HepG2 (cell line): ENCODE results near the gene TENT4B. TPM values are rescaled to one million over a fixed set of nuclear protein-coding genes. Genes with fewer than 3 reads are reported as not detected.

Experiments
- EHMT2 ChIP-seq: fragments of 200-600 bp; sonication (generic); IDR thresholded peaks from 2 replicates; pipeline ENCODE4 v1.7.0; 2017; ENCODE audit warnings: antibody characterized with exemption, low read depth, low read length, borderline replicate concordance
- GPN1 ChIP-seq: sonication (generic); formaldehyde crosslinking; IDR thresholded peaks from 2 replicates; pipeline ENCODE4 v1.5.1; 2020; ENCODE audit warnings: missing genetic modification reagents, borderline replicate concordance
- GTF2F1 ChIP-seq: fragments of 150-350 bp; IDR thresholded peaks from 2 replicates; pipeline ENCODE4 v1.6.1; 2014; ENCODE audit warnings: low read length
- HNF4A ChIP-seq: sonication (generic); formaldehyde crosslinking; IDR thresholded peaks from 2 replicates; pipeline ENCODE4 v1.4.0; 2020; ENCODE audit warnings: missing genetic modification reagents
- HOXD1 ChIP-seq: sonication (generic); formaldehyde crosslinking; IDR thresholded peaks from 2 replicates; pipeline ENCODE4 v1.5.0; 2020; ENCODE audit warnings: missing genetic modification reagents
- KAT7 ChIP-seq: IDR thresholded peaks from 2 replicates; pipeline ENCODE4 v1.6.1; 2018; ENCODE audit warnings: borderline replicate concordance, missing compliant biosample characterization
- KMT2B ChIP-seq: IDR thresholded peaks from 2 replicates; pipeline ENCODE4 v1.6.1; 2016; ENCODE audit warnings: missing genetic modification reagents, missing compliant biosample characterization
- MIXL1 ChIP-seq: IDR thresholded peaks from 2 replicates; pipeline ENCODE4 v1.6.1; 2016
- MTF1 ChIP-seq: sonication (generic); formaldehyde crosslinking; IDR thresholded peaks from 2 replicates; pipeline ENCODE4 v1.5.0; 2020; ENCODE audit warnings: missing genetic modification reagents
- RCOR2 ChIP-seq: IDR thresholded peaks from 2 replicates; pipeline ENCODE4 v1.6.1; 2016; ENCODE audit warnings: missing biosample characterization, missing genetic modification reagents
- SOX13 ChIP-seq, 3 experiments: fragments of 450-650 bp in 1 of 3; sonication (generic) in 1 of 3; formaldehyde crosslinking in 1 of 3; IDR thresholded peaks in 2 of 3; conservative IDR thresholded peaks in 1 of 3; 2 replicates each; pipeline versions ENCODE4 v1.5.0 to v1.6.1; 2016 to 2020; ENCODE audit warnings: antibody characterized with exemption in 1 of 3, mild to moderate bottlenecking in 1 of 3, missing compliant biosample characterization in 1 of 3, missing genetic modification reagents in 1 of 3, moderate library complexity in 1 of 3
- SRY ChIP-seq: sonication (generic); formaldehyde crosslinking; IDR thresholded peaks from 2 replicates; pipeline ENCODE4 v1.8.0; 2022; ENCODE audit warnings: mild to moderate bottlenecking, missing genetic modification reagents
- TAF1 ChIP-seq: sonication (generic); formaldehyde crosslinking; IDR thresholded peaks from 2 replicates; pipeline ENCODE4 v1.4.0; 2020; ENCODE audit warnings: missing genetic modification reagents
- ZNF331 ChIP-seq: sonication (generic); formaldehyde crosslinking; IDR thresholded peaks from 2 replicates; pipeline ENCODE4 v1.4.0; 2020; ENCODE audit warnings: missing genetic modification reagents
- ZNF446 ChIP-seq: sonication (generic); formaldehyde crosslinking; IDR thresholded peaks from 2 replicates; pipeline ENCODE4 v1.5.0; 2020; ENCODE audit warnings: mild to moderate bottlenecking, missing genetic modification reagents
- ZNF605 ChIP-seq: sonication (generic); formaldehyde crosslinking; IDR thresholded peaks from 2 replicates; pipeline ENCODE4 v1.8.0; 2022; ENCODE audit warnings: mild to moderate bottlenecking, missing genetic modification reagents
- ZNF724P ChIP-seq: sonication (generic); formaldehyde crosslinking; IDR thresholded peaks from 2 replicates; pipeline ENCODE4 v1.8.0; 2022; ENCODE audit warnings: missing genetic modification reagents, borderline replicate concordance
- polyA plus RNA-seq, 8 experiments: library from polyadenylated mRNA; depleted of rRNA in 3 of 8; stranded (reverse) in 7 of 8; unstranded in 1 of 8; fragments of >200 nt; fragmentation: Illumina TruSeq in 4 of 8; extraction: Trizol in 4 of 8; gene quantifications; 2 replicates each; pipeline versions ENCODE4 v1.2.1 to v1.2.3, GENCODE V29; 2011 to 2016; ENCODE audit warnings: low read depth in 4 of 8, missing spikeins in 1 of 8, mixed read lengths in 1 of 8; ENCODE audit not compliant: insufficient read depth in 1 of 8
- total RNA-seq, 5 experiments: library from RNA; depleted of rRNA; stranded (reverse); fragments of >200 nt; fragmentation: Illumina TruSeq; extraction: Trizol; gene quantifications; 2 replicates each; pipeline ENCODE4 v1.2.3, GENCODE V29; 2016; ENCODE audit warnings: low read depth in 1 of 5
- TF ChIP-seq, protein P1 (sequence below), 2 experiments: sonication (generic) in 1 of 2; formaldehyde crosslinking in 1 of 2; IDR thresholded peaks; 2 replicates each; pipeline versions ENCODE4 v1.5.1 to v1.6.1; 2011 to 2020; ENCODE audit warnings: borderline replicate concordance in 1 of 2, low read depth in 1 of 2, low read length in 1 of 2, mild to moderate bottlenecking in 1 of 2, missing genetic modification reagents in 1 of 2, moderate library complexity in 1 of 2
- TF ChIP-seq, protein P2 (sequence below): sonication (generic); formaldehyde crosslinking; IDR thresholded peaks from 2 replicates; pipeline ENCODE4 v1.4.0; 2020; ENCODE audit warnings: missing genetic modification reagents
- TF ChIP-seq, protein P3 (sequence below): sonication (generic); formaldehyde crosslinking; IDR thresholded peaks from 2 replicates; pipeline ENCODE4 v1.4.0; 2020; ENCODE audit warnings: mild to moderate bottlenecking, low read depth, missing genetic modification reagents
- TF ChIP-seq, protein P4 (sequence below): sonication (generic); formaldehyde crosslinking; IDR thresholded peaks from 2 replicates; pipeline ENCODE4 v1.5.1; 2020; ENCODE audit warnings: missing genetic modification reagents, mild to moderate bottlenecking, borderline replicate concordance
- TF ChIP-seq, protein P5 (sequence below): sonication (generic); formaldehyde crosslinking; IDR thresholded peaks from 2 replicates; pipeline ENCODE4 v1.8.0; 2022; ENCODE audit warnings: missing genetic modification reagents, mild to moderate bottlenecking, borderline replicate concordance

Gene TENT4B
- total and polyA plus RNA-seq, 2 of the 13 experiments (the other 11 are each of a cell fraction or from before 2014, with no cell fraction given): 15.0 to 32.8 TPM

DNA sequence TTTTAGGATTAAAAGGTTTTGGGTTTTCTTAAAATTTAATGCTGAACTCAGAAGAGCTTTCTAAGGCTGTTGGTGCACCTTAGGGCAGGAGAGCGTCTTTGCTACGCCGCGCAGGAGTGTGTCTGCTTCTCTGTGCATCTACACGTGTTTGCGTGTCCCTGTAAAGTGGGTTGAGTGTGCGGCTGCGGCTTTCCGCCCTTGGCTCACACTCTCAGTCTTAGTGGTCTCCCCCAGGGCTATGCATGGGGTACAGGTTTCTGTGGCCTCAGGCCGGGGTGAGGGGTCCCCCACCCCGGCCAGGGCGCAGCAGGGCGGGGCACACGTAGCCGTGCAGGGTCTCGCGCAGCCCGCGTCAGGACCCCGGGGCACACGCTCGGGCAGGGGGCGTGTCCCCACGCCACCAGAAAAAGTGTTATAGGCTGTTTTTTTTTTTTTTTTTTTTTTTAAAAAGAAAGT lies 727 bp upstream of the TENT4B start (continued):
- TF ChIP-seq MTF1 (CRISPR knock-in tag) (no peak), ZNF331 (no peak), GPN1 (CRISPR knock-in tag) (no peak), HOXD1 (CRISPR knock-in tag) (no peak), SOX13 (IDR thresholded peaks at IDR 0.05) (no peak), SOX13 (CRISPR knock-in tag; conservative IDR thresholded peaks at IDR 0.05 in 1 of 2, IDR thresholded peaks at IDR 0.05 in 1 of 2) (no peak), GTF2F1 (no peak), EHMT2 (no peak), MIXL1 (CRISPR knock-in tag) (no peak), ZNF605 (CRISPR knock-in tag) (peak; percentile 85), SRY (CRISPR knock-in tag) (no peak), KMT2B (CRISPR knock-in tag) (no peak), ZNF446 (CRISPR knock-in tag) (no peak), HNF4A (CRISPR knock-in tag) (0 out of 2 replicates have a peak, but pooled peaks have one; percentile 4), KAT7 (CRISPR knock-in tag) (peak; percentile 32; the same call in 1 of the 2 replicates), RCOR2 (CRISPR knock-in tag) (no peak), TAF1 (peak; percentile 41; the same call in 1 of the 2 replicates), ZNF724P (CRISPR knock-in tag) (no peak)
- TF ChIP-seq, protein P1, sequence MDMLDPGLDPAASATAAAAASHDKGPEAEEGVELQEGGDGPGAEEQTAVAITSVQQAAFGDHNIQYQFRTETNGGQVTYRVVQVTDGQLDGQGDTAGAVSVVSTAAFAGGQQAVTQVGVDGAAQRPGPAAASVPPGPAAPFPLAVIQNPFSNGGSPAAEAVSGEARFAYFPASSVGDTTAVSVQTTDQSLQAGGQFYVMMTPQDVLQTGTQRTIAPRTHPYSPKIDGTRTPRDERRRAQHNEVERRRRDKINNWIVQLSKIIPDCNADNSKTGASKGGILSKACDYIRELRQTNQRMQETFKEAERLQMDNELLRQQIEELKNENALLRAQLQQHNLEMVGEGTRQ (IDR thresholded peaks at IDR 0.05; ENCODE audit: low read depth, low read length): no peak
- TF ChIP-seq, protein P1 (CRISPR knock-in tag; IDR thresholded peaks at IDR 0.05; ENCODE audit: borderline replicate concordance): no peak
- TF ChIP-seq, protein P2, sequence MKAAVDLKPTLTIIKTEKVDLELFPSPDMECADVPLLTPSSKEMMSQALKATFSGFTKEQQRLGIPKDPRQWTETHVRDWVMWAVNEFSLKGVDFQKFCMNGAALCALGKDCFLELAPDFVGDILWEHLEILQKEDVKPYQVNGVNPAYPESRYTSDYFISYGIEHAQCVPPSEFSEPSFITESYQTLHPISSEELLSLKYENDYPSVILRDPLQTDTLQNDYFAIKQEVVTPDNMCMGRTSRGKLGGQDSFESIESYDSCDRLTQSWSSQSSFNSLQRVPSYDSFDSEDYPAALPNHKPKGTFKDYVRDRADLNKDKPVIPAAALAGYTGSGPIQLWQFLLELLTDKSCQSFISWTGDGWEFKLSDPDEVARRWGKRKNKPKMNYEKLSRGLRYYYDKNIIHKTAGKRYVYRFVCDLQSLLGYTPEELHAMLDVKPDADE (CRISPR knock-in tag): no peak
- TF ChIP-seq, protein P3, sequence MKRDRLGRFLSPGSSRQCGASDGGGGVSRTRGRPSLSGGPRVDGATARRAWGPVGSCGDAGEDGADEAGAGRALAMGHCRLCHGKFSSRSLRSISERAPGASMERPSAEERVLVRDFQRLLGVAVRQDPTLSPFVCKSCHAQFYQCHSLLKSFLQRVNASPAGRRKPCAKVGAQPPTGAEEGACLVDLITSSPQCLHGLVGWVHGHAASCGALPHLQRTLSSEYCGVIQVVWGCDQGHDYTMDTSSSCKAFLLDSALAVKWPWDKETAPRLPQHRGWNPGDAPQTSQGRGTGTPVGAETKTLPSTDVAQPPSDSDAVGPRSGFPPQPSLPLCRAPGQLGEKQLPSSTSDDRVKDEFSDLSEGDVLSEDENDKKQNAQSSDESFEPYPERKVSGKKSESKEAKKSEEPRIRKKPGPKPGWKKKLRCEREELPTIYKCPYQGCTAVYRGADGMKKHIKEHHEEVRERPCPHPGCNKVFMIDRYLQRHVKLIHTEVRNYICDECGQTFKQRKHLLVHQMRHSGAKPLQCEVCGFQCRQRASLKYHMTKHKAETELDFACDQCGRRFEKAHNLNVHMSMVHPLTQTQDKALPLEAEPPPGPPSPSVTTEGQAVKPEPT (CRISPR knock-in tag): no peak; the same call in 1 of the 2 replicates
- TF ChIP-seq, protein P4, sequence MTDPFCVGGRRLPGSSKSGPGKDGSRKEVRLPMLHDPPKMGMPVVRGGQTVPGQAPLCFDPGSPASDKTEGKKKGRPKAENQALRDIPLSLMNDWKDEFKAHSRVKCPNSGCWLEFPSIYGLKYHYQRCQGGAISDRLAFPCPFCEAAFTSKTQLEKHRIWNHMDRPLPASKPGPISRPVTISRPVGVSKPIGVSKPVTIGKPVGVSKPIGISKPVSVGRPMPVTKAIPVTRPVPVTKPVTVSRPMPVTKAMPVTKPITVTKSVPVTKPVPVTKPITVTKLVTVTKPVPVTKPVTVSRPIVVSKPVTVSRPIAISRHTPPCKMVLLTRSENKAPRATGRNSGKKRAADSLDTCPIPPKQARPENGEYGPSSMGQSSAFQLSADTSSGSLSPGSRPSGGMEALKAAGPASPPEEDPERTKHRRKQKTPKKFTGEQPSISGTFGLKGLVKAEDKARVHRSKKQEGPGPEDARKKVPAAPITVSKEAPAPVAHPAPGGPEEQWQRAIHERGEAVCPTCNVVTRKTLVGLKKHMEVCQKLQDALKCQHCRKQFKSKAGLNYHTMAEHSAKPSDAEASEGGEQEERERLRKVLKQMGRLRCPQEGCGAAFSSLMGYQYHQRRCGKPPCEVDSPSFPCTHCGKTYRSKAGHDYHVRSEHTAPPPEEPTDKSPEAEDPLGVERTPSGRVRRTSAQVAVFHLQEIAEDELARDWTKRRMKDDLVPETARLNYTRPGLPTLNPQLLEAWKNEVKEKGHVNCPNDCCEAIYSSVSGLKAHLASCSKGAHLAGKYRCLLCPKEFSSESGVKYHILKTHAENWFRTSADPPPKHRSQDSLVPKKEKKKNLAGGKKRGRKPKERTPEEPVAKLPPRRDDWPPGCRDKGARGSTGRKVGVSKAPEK (CRISPR knock-in tag): no peak
- TF ChIP-seq, protein P5, sequence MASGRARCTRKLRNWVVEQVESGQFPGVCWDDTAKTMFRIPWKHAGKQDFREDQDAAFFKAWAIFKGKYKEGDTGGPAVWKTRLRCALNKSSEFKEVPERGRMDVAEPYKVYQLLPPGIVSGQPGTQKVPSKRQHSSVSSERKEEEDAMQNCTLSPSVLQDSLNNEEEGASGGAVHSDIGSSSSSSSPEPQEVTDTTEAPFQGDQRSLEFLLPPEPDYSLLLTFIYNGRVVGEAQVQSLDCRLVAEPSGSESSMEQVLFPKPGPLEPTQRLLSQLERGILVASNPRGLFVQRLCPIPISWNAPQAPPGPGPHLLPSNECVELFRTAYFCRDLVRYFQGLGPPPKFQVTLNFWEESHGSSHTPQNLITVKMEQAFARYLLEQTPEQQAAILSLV (CRISPR knock-in tag): no peak
